A549 (cell line): Measurements from ENCODE around the gene MATK. TPM values are rescaled to one million over a fixed set of nuclear protein-coding genes. Genes with fewer than 3 reads are reported as not detected.
"Not testable (repeated sequence)": the region's sequence is repeated elsewhere in the genome, so short reads cannot be mapped to it uniquely, and the experiment has no call there.

ENCODE experiments used
- ATAC-seq, 2 experiments: fragments of 200-7000 bp in 1 of 2; fragments of >200 bp in 1 of 2; cut with Nextera tagmentation in 1 of 2; cut with Tn5 transposase in 1 of 2; 3 replicates each; pipeline versions ENCODE4 v1.8.0 to v1.9.1; 2018 to 2020; ENCODE audit warnings: mild to moderate bottlenecking in 1 of 2, moderate library complexity in 1 of 2
- CTCF ChIA-PET: fragments of 300-600 bp; sonication (Branson Sonifier 250); formaldehyde crosslinking; extraction: SDS; loops from one replicate; lab custom pipeline; 2021; ENCODE audit warnings: antibody characterized with exemption, inconsistent platforms; lab: Yijun Ruan, JAX
- POLR2A ChIA-PET: fragments of 350-600 bp; formaldehyde crosslinking; extraction: SDS; loops from one replicate; lab custom pipeline; 2021; ENCODE audit warnings: antibody characterized with exemption, inconsistent platforms; lab: Yijun Ruan, JAX
- DNase-seq, 2 experiments: peaks; one replicate each; pipeline versions ENCODE4 v3.0.0 to v3.0.0-alpha.2; 2011 to 2016; ENCODE audit warnings: low read depth in 1 of 2, low spot score in 1 of 2
- FAIRE-seq: peaks from 2 replicates; lab custom pipeline; 2011; peaks lifted over from hg19 to GRCh38; lab: Jason Lieb, UNC
- H3K27ac ChIP-seq, 2 experiments: fragments of >200 bp; sonication (Bioruptor Twin); formaldehyde crosslinking; 3 replicates each; pipeline ENCODE4 v1.5.1; 2016 to 2017
- H3K4me1 ChIP-seq: fragments of >200 bp; sonication (Bioruptor Twin); formaldehyde crosslinking; 3 replicates; pipeline ENCODE4 v1.6.1; 2016
- H3K4me2 ChIP-seq: fragments of >200 bp; sonication (Bioruptor Twin); formaldehyde crosslinking; 3 replicates; pipeline ENCODE4 v1.6.1; 2016
- H3K4me3 ChIP-seq: fragments of >200 bp; sonication (Bioruptor Twin); formaldehyde crosslinking; 3 replicates; pipeline ENCODE4 v1.5.1; 2016
- H3K9me3 ChIP-seq: fragments of >200 bp; sonication (Bioruptor Twin); formaldehyde crosslinking; 3 replicates; pipeline ENCODE4 v1.6.1; 2016
- ATOH8 ChIP-seq: fragments of 250-450 bp; sonication (Bioruptor Pico); IDR thresholded peaks from 2 replicates; pipeline ENCODE4 v1.5.0; 2020; ENCODE audit warnings: low read depth, mild to moderate bottlenecking, moderate library complexity
- BCL3 ChIP-seq: fragments of >200 bp; sonication (Bioruptor Twin); formaldehyde crosslinking; IDR thresholded peaks from 3 replicates; pipeline ENCODE4 v1.6.1; 2016
- CHD2 ChIP-seq: fragments of 150-350 bp; IDR thresholded peaks from 2 replicates; pipeline ENCODE4 v1.6.1; 2014; ENCODE audit warnings: low read length; ENCODE audit not compliant: partially characterized antibody
- CHD4 ChIP-seq: fragments of 200-600 bp; sonication (generic); IDR thresholded peaks from 2 replicates; pipeline ENCODE4 v1.6.1; 2016; ENCODE audit warnings: antibody characterized with exemption, mild to moderate bottlenecking, borderline replicate concordance
- EHF ChIP-seq: fragments of 250-450 bp; sonication (Bioruptor Pico); IDR thresholded peaks from 2 replicates; pipeline ENCODE4 v1.5.0; 2020; ENCODE audit warnings: mild to moderate bottlenecking
- FOXS1 ChIP-seq: fragments of 250-450 bp; sonication (Bioruptor Pico); IDR thresholded peaks from 2 replicates; pipeline ENCODE4 v1.5.0; 2020; ENCODE audit warnings: mild to moderate bottlenecking, moderate library complexity
- HES2 ChIP-seq: fragments of >200 bp; sonication (Bioruptor Twin); formaldehyde crosslinking; IDR thresholded peaks from 2 replicates; pipeline ENCODE4 v1.6.1; 2016
- HMGXB4 ChIP-seq: fragments of 250-450 bp; sonication (Bioruptor Pico); IDR thresholded peaks from 2 replicates; pipeline ENCODE4 v1.5.0; 2021; ENCODE audit warnings: mild to moderate bottlenecking, moderate library complexity, borderline replicate concordance
- PBX3 ChIP-seq: IDR thresholded peaks from 2 replicates; pipeline ENCODE4 v1.6.1; 2012
- RAD21 ChIP-seq, 2 experiments: fragments of >200 bp in 1 of 2; sonication (Bioruptor Twin) in 1 of 2; formaldehyde crosslinking in 1 of 2; IDR thresholded peaks in 1 of 2; conservative IDR thresholded peaks in 1 of 2; 2 replicates in 1 of 2; 3 replicates in 1 of 2; pipeline ENCODE4 v1.6.1; 2012 to 2018; ENCODE audit warnings: inconsistent platforms in 1 of 2
- RARB ChIP-seq: fragments of 250-450 bp; sonication (Bioruptor Pico); IDR thresholded peaks from 2 replicates; pipeline ENCODE4 v1.8.0; 2021; ENCODE audit warnings: mild to moderate bottlenecking, moderate library complexity
- RNF2 ChIP-seq: fragments of 200-600 bp; sonication (generic); IDR thresholded peaks from 2 replicates; pipeline ENCODE4 v1.6.1; 2016; ENCODE audit warnings: low read depth, mild to moderate bottlenecking, antibody characterized with exemption, moderate library complexity, borderline replicate concordance
- SMC3 ChIP-seq: fragments of >200 bp; sonication (Bioruptor Twin); formaldehyde crosslinking; IDR thresholded peaks from 3 replicates; pipeline ENCODE4 v1.6.1; 2018; ENCODE audit warnings: inconsistent platforms
- ZC3H11A ChIP-seq: fragments of 450-650 bp; IDR thresholded peaks from 2 replicates; pipeline ENCODE4 v1.6.1; 2014; ENCODE audit warnings: antibody characterized with exemption, mild to moderate bottlenecking
- ZNF302 ChIP-seq: fragments of 250-450 bp; sonication (Bioruptor Pico); IDR thresholded peaks from 2 replicates; pipeline ENCODE4 v1.9.0; 2021; ENCODE audit warnings: inconsistent platforms, mild to moderate bottlenecking, moderate library complexity
- WGBS: methylation state at CpG from one replicate; pipeline ENCODE4 v1.1.6; 2017; ENCODE audit errors: missing lambda C conversion rate; 5-methylcytosine and 5-hydroxymethylcytosine counted together
- polyA plus RNA-seq, 4 experiments: library from polyadenylated mRNA; depleted of rRNA in 3 of 4; stranded (reverse); fragments of >200 nt; fragmentation: RNase III in 1 of 4; extraction: RNeasy Plus Mini Kit Qiagen cat#74134 plus additional on column Dnase treatment in 1 of 4; gene quantifications; 2 replicates in 3 of 4; 3 replicates in 1 of 4; pipeline ENCODE4 v1.2.3, GENCODE V29; 2011 to 2017
- TF ChIP-seq, protein P1 (sequence below): fragments of >200 bp; sonication (Bioruptor Twin); formaldehyde crosslinking; IDR thresholded peaks from 3 replicates; pipeline ENCODE4 v1.5.1; 2016

The MATK gene
- polyA plus RNA-seq, 2 of the 4 experiments (the other 2 are of a cell fraction) = 0.12 to 0.45 TPM

DNA sequence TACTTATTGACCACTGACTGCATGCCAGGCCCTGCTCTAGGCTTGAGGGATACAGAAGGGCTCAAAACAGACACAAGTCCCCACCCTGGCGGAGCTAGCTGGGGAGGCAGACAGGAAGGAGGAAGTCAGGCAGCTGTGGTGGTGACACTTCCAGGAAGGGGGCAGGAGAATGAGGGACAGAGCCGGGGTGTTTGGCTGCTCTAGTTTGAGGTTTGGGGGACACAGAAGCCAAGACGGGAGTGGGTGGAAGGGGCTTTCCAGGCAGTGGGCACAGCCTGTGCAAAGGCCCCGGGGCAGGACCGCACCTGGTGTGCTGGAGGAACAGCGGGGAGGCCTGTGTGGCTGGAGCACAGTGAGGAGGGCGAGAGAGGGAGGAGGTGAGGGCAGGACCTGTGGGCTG, 19.7 kb downstream of the MATK start:
- CTCF ChIA-PET = no interaction called here
- Histone ChIP-seq H3K4me2 (no peak overlapping the region), H3K27ac (no peak overlapping the region), H3K9me3 (no peaks in the 10 kb centered on the region), H3K4me3 (no peak overlapping the region)
- FAIRE-seq = no peak
- DNase-seq = no peak
- TF ChIP-seq RAD21 (conservative IDR thresholded peaks at IDR 0.05 in 1 of 2, IDR thresholded peaks at IDR 0.05 in 1 of 2) (no peak), PBX3 (no peak), CHD2 (no peak), HES2 (no peak), CHD4 (no peak), HMGXB4 (CRISPR knock-in tag) (no peak), FOXS1 (CRISPR knock-in tag) (no peak), EHF (CRISPR knock-in tag) (no peak), ZNF302 (CRISPR knock-in tag) (no peak), BCL3 (no peak), SMC3 (no peak)
- TF ChIP-seq, protein P1, sequence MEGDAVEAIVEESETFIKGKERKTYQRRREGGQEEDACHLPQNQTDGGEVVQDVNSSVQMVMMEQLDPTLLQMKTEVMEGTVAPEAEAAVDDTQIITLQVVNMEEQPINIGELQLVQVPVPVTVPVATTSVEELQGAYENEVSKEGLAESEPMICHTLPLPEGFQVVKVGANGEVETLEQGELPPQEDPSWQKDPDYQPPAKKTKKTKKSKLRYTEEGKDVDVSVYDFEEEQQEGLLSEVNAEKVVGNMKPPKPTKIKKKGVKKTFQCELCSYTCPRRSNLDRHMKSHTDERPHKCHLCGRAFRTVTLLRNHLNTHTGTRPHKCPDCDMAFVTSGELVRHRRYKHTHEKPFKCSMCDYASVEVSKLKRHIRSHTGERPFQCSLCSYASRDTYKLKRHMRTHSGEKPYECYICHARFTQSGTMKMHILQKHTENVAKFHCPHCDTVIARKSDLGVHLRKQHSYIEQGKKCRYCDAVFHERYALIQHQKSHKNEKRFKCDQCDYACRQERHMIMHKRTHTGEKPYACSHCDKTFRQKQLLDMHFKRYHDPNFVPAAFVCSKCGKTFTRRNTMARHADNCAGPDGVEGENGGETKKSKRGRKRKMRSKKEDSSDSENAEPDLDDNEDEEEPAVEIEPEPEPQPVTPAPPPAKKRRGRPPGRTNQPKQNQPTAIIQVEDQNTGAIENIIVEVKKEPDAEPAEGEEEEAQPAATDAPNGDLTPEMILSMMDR = no peak
- TF ChIP-seq, all 56 proteins: peak for 0
- POLR2A ChIA-PET = no interaction called here
- H3K4me1 ChIP-seq = peaks cover 5% of the 10 kb centered on the region; the same call in 2 of the 3 replicates
- 81% methylated on average over 7 of the region's 7 CpGs for WGBS
- ATAC-seq = no peak

DNA sequence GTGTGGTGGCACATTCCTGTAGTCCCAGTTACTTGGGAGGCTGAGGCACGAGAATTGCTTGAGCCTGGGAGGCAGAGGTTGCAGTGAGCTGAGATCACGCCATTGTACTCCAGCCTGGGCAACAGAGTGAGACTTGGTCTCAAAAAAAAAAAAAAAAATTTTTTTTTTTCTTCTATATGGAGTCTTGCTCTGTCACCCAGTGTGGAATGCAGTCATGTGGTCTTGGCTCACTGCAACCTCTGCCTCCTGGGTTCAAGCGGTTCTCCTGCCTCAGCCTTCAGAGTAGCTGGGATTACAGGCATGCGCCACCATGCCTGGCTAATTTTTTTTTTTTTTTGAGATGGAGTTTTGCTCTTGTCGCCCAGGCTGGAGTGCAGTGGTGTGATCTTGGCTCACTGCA, 20.4 kb downstream of the MATK start:
- CTCF ChIA-PET = interaction anchor here (0.6 kb wide), 1 partner anchor 374 kb away, joined by 3 read pairs; no protein-coding TSS in a partner anchor
- H3K27ac ChIP-seq, H3K4me3 ChIP-seq, H3K9me3 ChIP-seq, DNase-seq, H3K4me1 ChIP-seq, POLR2A ChIA-PET, ATAC-seq, FAIRE-seq, H3K4me2 ChIP-seq: not testable (repeated sequence)
- 84% methylated on average over 5 of the region's 5 CpGs for WGBS

GRCh38 chr19:3765121-3765520, 21.1 kb downstream of the MATK start:
- no peak overlapping the region for H3K4me3 ChIP-seq
- peaks cover 9% of the 10 kb centered on the region; the same call in 2 of the 3 replicates for H3K4me1 ChIP-seq
- CTCF ChIA-PET = no interaction called here
- no peak for TF ChIP-seq RARB (CRISPR knock-in tag)
- no peak for TF ChIP-seq RNF2
- no peak for TF ChIP-seq ZC3H11A
- no peak for TF ChIP-seq ATOH8
- H3K9me3 ChIP-seq = no peaks in the 10 kb centered on the region
- DNase-seq (no peak), FAIRE-seq (no peak), ATAC-seq (no peak)
- WGBS = 91% methylated on average over 7 of the region's 12 CpGs
- H3K4me2 ChIP-seq = no peak overlapping the region
- no peak overlapping the region for H3K27ac ChIP-seq
- POLR2A ChIA-PET = no interaction called here
